NB4 (cell line): ENCODE results near the gene PRSS36.
A peak's percentile ranks its signal among the peaks of the same experiment; 100 is the strongest.

Source experiments
- DNase-seq: peaks from one replicate; pipeline ENCODE4 v3.0.0; 2010; ENCODE audit warnings: low read depth
- H3K4me3 ChIP-seq: one replicate; pipeline ENCODE4 v1.5.1; 2011; ENCODE audit warnings: mild to moderate bottlenecking, low read depth, low read length, moderate library complexity
- CTCF ChIP-seq: IDR thresholded peaks from one replicate; pipeline ENCODE4 v1.5.1; 2012; ENCODE audit warnings: low read depth, low read length
- MAX ChIP-seq: IDR thresholded peaks from 2 replicates; pipeline ENCODE4 v1.6.1; 2011; ENCODE audit warnings: low read depth, low read length
- MYC ChIP-seq: IDR thresholded peaks from 2 replicates; pipeline ENCODE4 v1.6.1; 2011; ENCODE audit warnings: low read depth, low read length
- POLR2A ChIP-seq: IDR thresholded peaks from 2 replicates; pipeline ENCODE4 v1.6.1; 2011; ENCODE audit warnings: mild to moderate bottlenecking; ENCODE audit not compliant: insufficient read length; ENCODE audit errors: extremely low read depth

PRSS36 gene

GRCh38 chr16:31189412-31189778 lies 39.5 kb upstream of the PRSS36 start:
- TF ChIP-seq MYC (no peak), POLR2A (no peak), CTCF (no peak), MAX (no peak)
- no peak for DNase-seq
- no peak overlapping the region for H3K4me3 ChIP-seq

- TF ChIP-seq POLR2A (no peak), MYC (no peak)
- DNase-seq: no peak
- no peak overlapping the region for H3K4me3 ChIP-seq
These were observed 38.9 kb upstream of the PRSS36 start for GRCh38 chr16:31188450-31189411.

GRCh38 chr16:31187808-31188189 lies 37.9 kb upstream of the PRSS36 start:
- no peak for DNase-seq
- H3K4me3 ChIP-seq: no peak overlapping the region
- no peak for TF ChIP-seq MYC
- TF ChIP-seq MAX: no peak
- no peak for TF ChIP-seq CTCF
- TF ChIP-seq POLR2A: no peak

- no peak for DNase-seq
- TF ChIP-seq POLR2A (no peak), MYC (no peak), CTCF (no peak), MAX (no peak)
- H3K4me3 ChIP-seq: peak overlapping the region; percentile 19
These were observed 37.3 kb upstream of the PRSS36 start for GRCh38 chr16:31186930-31187807.

- peak; percentile 64 for DNase-seq
- peak overlapping the region; percentile 37 for H3K4me3 ChIP-seq
These were observed 36.3 kb upstream of the PRSS36 start for GRCh38 chr16:31186176-31186575.

More at GRCh38 chr16:31186176-31186575, 36.3 kb upstream of the PRSS36 start:
- no peak for TF ChIP-seq CTCF
- no peak for TF ChIP-seq MAX
- no peak for TF ChIP-seq POLR2A
- TF ChIP-seq MYC: no peak
